Measurements from ENCODE around the gene ZNF532.
"Not testable (repeated sequence)": the region's sequence is repeated elsewhere in the genome, so short reads cannot be mapped to it uniquely, and the experiment has no call there.

ZNF532 gene

DNA sequence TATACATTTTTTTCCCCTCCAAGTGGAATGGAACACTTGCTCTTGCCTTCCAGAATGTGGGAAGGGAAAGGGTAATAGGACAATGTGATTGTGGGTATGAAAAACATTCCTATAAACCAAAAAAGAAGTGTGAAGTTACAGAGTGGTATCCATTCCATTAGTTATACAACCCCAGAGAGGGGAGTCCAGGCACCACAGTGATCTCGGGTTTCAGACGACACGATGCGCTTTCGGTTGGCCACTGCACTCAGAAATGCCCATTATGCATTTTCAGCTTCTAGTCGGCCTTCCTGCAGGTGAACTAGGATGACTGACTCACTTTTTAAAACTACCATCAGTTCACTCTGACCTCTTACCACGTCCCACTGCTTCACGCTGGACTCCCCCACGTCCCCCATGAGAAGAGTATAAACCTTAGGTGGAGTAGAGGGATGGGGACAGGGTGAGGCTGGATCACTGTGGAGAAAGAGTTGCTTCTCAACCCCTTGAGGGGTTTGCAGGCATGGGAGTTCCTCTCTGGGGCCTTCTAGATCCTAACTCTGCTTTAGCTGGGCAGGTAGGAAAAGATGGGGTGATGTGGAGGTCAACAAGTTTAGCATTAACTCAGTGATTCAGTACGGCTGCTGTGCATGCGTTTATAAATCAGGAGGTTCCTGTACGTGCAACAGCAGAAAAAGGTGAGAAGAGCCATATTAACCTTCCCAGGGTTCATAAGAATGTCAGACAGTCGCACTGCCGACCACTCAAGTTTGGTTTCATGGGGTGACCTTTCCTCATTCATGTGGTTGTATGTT, 50.5 kb downstream of the ZNF532 start:
- peaks cover 14% of the 10 kb centered on the region for H3F3A ChIP-seq (ENCODE audit: insufficient read depth, low read length)
- H3K4me3 ChIP-seq (ENCODE audit: low read length), result no peak overlapping the region; the same call in 1 of the 2 replicates
- H3K9ac ChIP-seq (ENCODE audit: low read length), result no peak overlapping the region
- TF ChIP-seq EZH2phosphoT487 (IDR thresholded peaks at IDR 0.05; ENCODE audit: low read length) (no peak), EZH2 (optimal IDR thresholded peaks at IDR 0.05; ENCODE audit: low read depth, low read length) (no peak)
- TF ChIP-seq, protein P1, sequence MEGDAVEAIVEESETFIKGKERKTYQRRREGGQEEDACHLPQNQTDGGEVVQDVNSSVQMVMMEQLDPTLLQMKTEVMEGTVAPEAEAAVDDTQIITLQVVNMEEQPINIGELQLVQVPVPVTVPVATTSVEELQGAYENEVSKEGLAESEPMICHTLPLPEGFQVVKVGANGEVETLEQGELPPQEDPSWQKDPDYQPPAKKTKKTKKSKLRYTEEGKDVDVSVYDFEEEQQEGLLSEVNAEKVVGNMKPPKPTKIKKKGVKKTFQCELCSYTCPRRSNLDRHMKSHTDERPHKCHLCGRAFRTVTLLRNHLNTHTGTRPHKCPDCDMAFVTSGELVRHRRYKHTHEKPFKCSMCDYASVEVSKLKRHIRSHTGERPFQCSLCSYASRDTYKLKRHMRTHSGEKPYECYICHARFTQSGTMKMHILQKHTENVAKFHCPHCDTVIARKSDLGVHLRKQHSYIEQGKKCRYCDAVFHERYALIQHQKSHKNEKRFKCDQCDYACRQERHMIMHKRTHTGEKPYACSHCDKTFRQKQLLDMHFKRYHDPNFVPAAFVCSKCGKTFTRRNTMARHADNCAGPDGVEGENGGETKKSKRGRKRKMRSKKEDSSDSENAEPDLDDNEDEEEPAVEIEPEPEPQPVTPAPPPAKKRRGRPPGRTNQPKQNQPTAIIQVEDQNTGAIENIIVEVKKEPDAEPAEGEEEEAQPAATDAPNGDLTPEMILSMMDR (IDR thresholded peaks at IDR 0.05; ENCODE audit: low read length), result no peak
- H3K27me3 ChIP-seq (replicated peaks; ENCODE audit: insufficient read depth, low read length), result no peaks in the 10 kb centered on the region
- H3K9me3 ChIP-seq (replicated peaks; ENCODE audit: insufficient read depth, low read length), result no peaks in the 10 kb centered on the region
- H3K4me1 ChIP-seq (ENCODE audit: low read length), result peaks cover 19% of the 10 kb centered on the region
- no peaks in the 10 kb centered on the region for H3K36me3 ChIP-seq (replicated peaks; ENCODE audit: insufficient read depth, low read length)
- H4K20me1 ChIP-seq (ENCODE audit: insufficient read depth, low read length), result no peaks in the 10 kb centered on the region
- DNase-seq, result peak; percentile 77
- no peaks in the 10 kb centered on the region for H3K9me2 ChIP-seq (replicated peaks; ENCODE audit: insufficient read depth, low read length)
- peak overlapping the region; percentile 40 for H3K4me2 ChIP-seq (ENCODE audit: low read depth, low read length)
- H2AFZ ChIP-seq (ENCODE audit: low read length), result peak overlapping the region; percentile 77
- H3K79me2 ChIP-seq (ENCODE audit: low read length), result no peaks in the 10 kb centered on the region
- peak overlapping the region; percentile 46; the same call in 1 of the 2 replicates for H3K27ac ChIP-seq (ENCODE audit: low read length)

DNA sequence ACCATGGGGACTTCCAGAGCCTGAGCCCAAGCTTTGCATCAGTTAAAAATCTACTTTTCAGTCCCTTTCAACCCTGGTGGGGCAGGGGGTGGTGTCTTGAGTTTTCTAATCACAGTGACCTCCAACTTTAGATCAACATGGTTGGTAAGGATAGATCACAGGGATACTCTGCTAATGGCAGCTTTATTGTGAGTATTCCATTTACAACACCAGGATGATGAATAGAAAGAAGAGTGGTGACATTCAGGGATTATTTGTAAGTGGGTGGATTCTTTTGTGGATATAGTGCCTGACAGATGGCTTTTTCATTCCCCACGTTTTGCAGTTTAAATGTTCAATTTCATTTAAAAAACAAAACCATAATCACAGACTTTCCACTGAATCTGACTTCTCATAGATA, 51.3 kb downstream of the ZNF532 start:
- H3F3A ChIP-seq (ENCODE audit: insufficient read depth, low read length), result peaks cover 14% of the 10 kb centered on the region
- peaks cover 19% of the 10 kb centered on the region for H3K4me1 ChIP-seq (ENCODE audit: low read length)
- no peak overlapping the region for H2AFZ ChIP-seq (ENCODE audit: low read length)
- H3K27ac ChIP-seq (ENCODE audit: low read length), result no peak overlapping the region
- no peak for TF ChIP-seq EZH2phosphoT487 (IDR thresholded peaks at IDR 0.05; ENCODE audit: low read length)
- no peak for TF ChIP-seq EZH2 (optimal IDR thresholded peaks at IDR 0.05; ENCODE audit: low read depth, low read length)
- TF ChIP-seq, protein P1 (IDR thresholded peaks at IDR 0.05; ENCODE audit: low read length), result no peak
- no peaks in the 10 kb centered on the region for H3K36me3 ChIP-seq (replicated peaks; ENCODE audit: insufficient read depth, low read length)
- no peak for DNase-seq
- H3K9ac ChIP-seq (ENCODE audit: low read length), result no peak overlapping the region
- no peaks in the 10 kb centered on the region for H4K20me1 ChIP-seq (ENCODE audit: insufficient read depth, low read length)
- H3K4me2 ChIP-seq (ENCODE audit: low read depth, low read length), result no peak overlapping the region
- H3K4me3 ChIP-seq (ENCODE audit: low read length), result no peak overlapping the region
- H3K79me2 ChIP-seq (ENCODE audit: low read length), result no peaks in the 10 kb centered on the region
- no peaks in the 10 kb centered on the region for H3K9me3 ChIP-seq (replicated peaks; ENCODE audit: insufficient read depth, low read length)
- H3K27me3 ChIP-seq (replicated peaks; ENCODE audit: insufficient read depth, low read length), result no peaks in the 10 kb centered on the region
- no peaks in the 10 kb centered on the region for H3K9me2 ChIP-seq (replicated peaks; ENCODE audit: insufficient read depth, low read length)

DNA sequence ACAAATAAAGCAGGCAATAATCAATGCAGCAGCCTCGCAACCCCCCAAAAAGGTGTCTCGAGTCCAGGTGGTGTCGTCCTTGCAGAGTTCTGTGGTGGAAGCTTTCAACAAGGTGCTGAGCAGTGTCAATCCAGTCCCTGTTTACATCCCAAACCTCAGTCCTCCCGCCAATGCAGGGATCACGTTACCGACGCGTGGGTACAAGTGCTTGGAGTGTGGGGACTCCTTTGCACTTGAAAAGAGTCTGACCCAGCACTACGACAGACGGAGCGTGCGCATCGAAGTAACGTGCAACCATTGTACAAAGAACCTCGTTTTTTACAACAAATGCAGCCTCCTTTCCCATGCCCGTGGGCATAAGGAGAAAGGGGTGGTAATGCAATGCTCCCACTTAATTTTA, 55.3 kb downstream of the ZNF532 start:
- not testable (repeated sequence) for H3K4me3 ChIP-seq (ENCODE audit: low read length); H3K9me3 ChIP-seq (replicated peaks; ENCODE audit: insufficient read depth, low read length); H3K4me1 ChIP-seq (ENCODE audit: low read length); H3K79me2 ChIP-seq (ENCODE audit: low read length); H2AFZ ChIP-seq (ENCODE audit: low read length); DNase-seq; H3K4me2 ChIP-seq (ENCODE audit: low read depth, low read length); H3K9ac ChIP-seq (ENCODE audit: low read length); H3K36me3 ChIP-seq (replicated peaks; ENCODE audit: insufficient read depth, low read length); H3F3A ChIP-seq (ENCODE audit: insufficient read depth, low read length); H3K27ac ChIP-seq (ENCODE audit: low read length); H3K27me3 ChIP-seq (replicated peaks; ENCODE audit: insufficient read depth, low read length); H3K9me2 ChIP-seq (replicated peaks; ENCODE audit: insufficient read depth, low read length); H4K20me1 ChIP-seq (ENCODE audit: insufficient read depth, low read length)

DNA sequence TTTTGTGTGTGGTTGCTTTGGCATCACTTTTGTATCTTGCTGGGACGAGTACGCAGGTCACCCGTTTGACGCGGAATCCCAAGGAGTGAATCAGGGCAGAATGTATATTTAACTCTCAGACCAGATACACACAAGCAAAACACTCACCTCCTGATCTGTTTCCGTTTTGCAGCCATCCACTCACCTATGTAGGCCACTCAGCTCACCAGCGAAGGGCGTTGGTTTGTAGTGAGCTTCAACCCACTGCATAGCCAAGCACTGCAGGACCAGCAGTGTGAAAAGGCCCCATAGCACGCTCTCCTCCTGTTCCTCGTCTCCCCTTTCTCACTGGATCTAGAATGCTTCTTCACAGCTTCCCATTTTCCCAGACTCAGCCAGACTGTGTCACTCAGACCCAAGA, 58.3 kb downstream of the ZNF532 start:
- Histone ChIP-seq H3K4me3 (ENCODE audit: low read length) (no peak overlapping the region), H3K27ac (ENCODE audit: low read length) (no peak overlapping the region), H3K9me2 (replicated peaks; ENCODE audit: insufficient read depth, low read length) (no peaks in the 10 kb centered on the region), H3K9me3 (replicated peaks; ENCODE audit: insufficient read depth, low read length) (no peaks in the 10 kb centered on the region), H3K4me1 (ENCODE audit: low read length) (no peaks in the 10 kb centered on the region), H2AFZ (ENCODE audit: low read length) (no peak overlapping the region), H3K9ac (ENCODE audit: low read length) (no peak overlapping the region), H3K4me2 (ENCODE audit: low read depth, low read length) (no peak overlapping the region), H3K79me2 (ENCODE audit: low read length) (no peaks in the 10 kb centered on the region), H3K36me3 (replicated peaks; ENCODE audit: insufficient read depth, low read length) (no peaks in the 10 kb centered on the region), H3F3A (ENCODE audit: insufficient read depth, low read length) (no peaks in the 10 kb centered on the region), H3K27me3 (replicated peaks; ENCODE audit: insufficient read depth, low read length) (no peaks in the 10 kb centered on the region), H4K20me1 (ENCODE audit: insufficient read depth, low read length) (no peaks in the 10 kb centered on the region)
- TF ChIP-seq, protein P1 (IDR thresholded peaks at IDR 0.05; ENCODE audit: low read length), result no peak
- TF ChIP-seq EZH2phosphoT487 (IDR thresholded peaks at IDR 0.05; ENCODE audit: low read length) (no peak), EZH2 (optimal IDR thresholded peaks at IDR 0.05; ENCODE audit: low read depth, low read length) (no peak)
- no peak for DNase-seq
